GM19240 (cell line): ENCODE data around the gene CFAP58.

Source experiments
- DNase-seq: peaks from one replicate; pipeline ENCODE4 v3.0.0; 2011; ENCODE audit warnings: low spot score; ENCODE audit not compliant: insufficient read length

Gene CFAP58

DNA sequence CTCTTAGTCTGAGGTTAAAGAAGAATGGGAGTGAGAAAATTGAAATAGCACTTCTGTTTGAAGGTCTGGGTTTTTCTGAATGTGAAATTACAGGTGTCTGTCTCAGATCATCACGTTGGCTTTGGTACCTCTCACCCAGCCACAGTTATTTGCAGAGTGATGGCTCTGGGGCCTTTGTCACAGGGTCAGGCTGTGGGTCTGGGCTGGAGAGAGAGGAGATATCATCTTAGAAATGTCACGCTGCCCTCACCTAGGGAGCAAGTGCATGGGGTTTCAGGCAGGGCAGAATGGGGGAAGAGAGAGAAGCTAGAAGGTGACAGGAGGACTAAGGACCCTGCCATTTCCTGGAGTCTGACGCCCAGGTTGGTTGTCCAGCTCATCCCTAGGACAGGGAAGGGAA lies 127.2 kb downstream of the CFAP58 start:
- no peak for DNase-seq

DNA sequence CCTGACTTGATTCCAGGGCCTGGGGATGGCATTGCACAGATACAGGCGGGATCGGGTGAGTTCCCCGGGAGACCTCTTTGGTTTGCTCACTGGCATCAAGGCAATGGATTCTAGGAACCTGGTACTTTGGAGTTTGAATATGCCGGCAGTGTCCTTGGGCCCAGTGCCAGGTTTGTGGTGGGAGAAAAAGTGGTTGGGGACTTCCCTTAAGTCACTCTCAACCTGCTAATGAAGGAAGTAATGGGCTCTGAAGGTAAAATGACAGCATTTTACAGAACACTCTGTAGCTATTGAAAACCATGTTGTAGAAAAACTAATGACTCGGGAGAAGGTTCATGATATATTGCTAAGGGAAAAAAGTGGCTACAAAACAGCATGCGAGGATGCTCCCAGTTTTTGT lies 129.9 kb downstream of the CFAP58 start:
- DNase-seq, result no peak

DNA sequence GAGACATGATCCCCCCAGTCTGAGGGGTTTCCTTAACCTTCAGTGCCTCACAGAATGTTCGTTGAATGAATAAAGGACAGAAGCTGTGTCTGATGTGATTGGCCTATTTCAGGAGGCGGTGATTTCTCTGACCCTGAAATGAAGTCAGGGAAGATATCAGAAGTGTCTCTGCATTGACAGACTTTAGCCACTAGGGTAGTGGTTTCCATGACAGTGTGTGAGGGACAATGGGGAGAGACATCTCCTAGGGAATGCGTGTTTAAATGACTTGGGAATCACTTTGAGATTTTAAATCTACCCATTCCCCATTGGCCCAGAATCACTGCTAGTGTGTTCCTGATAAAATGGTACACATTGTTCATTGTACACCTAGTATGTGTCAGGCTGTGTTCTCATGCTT lies 132.0 kb downstream of the CFAP58 start:
- DNase-seq, result no peak

DNA sequence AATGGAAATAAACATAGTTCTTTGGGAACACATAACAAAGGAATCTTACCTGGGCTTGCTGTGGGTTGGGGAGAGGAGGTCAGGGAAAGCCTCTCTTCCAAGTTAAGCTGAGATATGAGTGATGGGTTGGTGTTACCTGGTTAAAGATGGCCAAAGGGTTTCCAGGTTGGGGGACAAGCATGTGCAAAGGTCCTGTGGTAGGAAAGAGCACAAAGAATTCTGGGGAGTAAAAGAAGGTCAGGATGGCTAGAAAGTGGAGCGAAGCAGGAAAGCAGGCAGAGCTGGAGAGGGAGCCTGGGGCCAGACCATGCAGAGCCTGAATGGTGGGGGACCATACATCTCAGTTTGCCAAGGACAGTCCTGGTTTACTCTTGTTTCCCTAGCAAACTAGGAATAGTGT lies 133.2 kb downstream of the CFAP58 start:
- DNase-seq, result no peak

DNA sequence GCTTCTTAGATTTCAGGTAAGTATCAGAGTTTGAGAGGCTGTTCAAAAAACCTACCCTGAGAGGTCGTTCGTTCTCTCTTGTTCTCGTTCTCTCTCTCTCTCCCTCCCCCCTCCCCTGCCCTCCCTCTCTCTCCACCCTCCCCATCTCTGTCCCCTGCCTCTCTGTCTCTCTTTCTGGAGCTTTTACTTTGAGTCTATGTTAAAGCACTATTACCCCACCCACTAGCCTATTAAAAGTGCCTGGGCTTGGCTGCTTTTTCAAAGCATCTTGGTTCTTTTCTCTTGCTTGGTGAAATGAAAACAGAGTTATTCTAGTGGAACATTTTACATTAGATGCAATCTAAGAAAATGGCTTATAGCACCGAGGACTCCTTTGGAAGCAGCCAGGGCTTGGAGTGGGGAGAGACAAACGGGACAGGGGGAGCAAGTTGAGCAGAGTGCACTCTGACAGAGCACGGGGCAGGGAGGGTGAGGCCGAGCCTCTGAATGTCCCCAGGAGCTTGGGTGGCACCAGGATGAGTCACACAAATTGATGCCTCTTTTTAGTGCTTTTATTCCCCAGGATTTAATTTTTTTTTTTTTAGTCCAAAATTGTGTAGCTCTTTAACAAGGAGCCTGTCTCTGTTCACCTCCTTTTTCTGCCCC lies 134.3 kb downstream of the CFAP58 start:
- DNase-seq, result no peak

DNA sequence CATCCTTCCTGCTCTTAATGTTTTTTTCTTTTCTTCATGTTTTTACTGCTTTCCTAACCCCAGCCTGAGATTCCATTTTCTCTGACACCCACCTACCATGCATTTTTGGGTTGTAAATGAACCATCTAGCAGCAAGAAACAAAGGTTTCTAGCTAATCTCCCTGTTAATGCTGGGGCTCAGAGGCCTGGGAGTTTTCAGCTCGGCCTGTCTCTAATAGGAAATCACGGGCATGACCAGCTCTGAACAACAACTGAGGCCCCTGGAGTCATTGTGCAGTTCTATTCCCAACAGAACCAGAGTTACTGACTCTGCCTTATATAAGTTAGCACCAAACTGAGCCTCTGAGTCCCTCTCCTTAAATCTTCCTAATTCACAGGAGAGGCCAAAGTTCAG lies 134.8 kb downstream of the CFAP58 start:
- DNase-seq, result no peak

DNA sequence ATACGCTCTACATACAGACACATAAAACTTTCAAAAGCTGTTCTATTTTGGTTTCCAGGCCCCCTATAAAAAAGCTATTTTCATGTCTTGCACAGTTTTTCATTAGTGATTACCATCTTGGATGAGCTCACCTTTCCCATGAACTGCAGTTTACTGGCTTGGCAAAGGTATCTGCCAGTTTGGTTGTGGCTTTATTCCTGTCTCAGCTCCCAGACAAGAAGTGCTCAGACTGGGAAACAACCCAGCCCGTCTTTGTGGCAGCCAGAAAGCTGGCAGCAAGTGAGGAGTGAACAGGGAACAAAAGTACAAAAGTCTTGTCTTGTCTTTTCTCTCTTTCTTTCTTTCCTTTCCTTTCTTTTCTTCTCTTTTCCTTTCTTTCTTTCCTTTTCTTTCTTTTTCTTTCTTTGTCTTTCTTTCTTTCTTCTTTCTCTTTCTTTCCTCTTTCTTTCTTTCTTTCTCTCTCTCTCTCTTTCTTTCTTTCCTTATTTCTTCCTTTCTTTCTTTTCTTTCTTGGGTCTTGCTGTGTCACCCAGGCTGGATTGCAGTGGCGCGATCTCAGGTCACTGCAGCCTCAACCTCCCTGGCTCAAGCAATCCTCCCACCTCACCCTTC lies 138.8 kb downstream of the CFAP58 start:
- DNase-seq, result no peak

DNA sequence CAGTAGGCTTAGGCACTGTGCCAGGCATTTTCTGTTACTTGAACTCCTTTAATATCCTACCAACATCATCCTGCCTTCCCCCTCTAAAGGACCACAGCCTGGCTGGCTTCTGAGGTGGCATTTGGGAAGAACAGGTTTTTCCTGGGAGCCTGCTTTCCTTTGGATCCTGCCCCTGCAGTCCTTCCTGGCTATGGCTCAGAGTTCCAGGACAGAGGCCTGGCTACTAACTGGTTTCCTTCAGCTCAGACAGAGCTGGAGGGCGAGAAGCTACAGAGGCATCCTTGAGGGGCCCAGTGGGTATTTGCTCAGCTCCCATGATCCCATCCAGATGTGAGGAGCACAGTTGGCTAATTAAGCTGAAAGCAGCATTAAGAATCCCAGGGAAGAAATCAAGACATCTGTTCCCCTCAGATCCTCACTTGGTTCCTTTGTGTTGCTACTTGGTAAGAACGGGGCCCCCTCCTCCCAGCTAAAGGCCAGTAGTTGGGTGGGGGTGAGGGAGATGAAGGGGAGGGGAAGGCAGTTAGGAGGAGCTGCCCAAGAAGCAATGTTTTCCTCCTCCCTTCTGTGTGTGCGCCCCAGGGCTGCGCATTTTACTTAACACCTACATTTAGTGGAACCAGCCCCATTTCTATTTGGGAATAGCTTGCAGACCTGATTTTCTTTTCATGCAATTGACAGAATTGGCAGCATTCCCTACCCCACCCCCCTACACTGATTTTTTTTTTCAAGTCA lies 144.9 kb downstream of the CFAP58 start:
- no peak for DNase-seq

DNA sequence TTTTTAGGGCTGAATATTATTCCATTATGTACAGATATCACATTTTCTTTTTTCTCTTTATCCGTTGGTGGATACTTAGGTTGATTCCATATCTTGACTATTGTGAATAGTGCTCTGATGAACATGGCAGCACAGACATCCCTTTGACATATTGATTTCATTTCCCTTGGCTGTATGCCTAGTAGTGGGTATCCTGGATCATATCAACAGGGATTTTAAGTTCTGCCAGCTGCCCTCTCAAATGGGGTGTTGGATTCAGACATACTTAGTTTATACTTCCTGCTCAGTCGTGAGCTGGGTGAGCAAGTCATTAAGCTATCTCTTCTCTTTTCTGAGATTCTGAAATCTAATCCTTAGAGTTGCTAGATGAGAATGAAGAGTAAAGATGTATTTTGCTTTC lies 147.8 kb downstream of the CFAP58 start:
- DNase-seq, result no peak

DNA sequence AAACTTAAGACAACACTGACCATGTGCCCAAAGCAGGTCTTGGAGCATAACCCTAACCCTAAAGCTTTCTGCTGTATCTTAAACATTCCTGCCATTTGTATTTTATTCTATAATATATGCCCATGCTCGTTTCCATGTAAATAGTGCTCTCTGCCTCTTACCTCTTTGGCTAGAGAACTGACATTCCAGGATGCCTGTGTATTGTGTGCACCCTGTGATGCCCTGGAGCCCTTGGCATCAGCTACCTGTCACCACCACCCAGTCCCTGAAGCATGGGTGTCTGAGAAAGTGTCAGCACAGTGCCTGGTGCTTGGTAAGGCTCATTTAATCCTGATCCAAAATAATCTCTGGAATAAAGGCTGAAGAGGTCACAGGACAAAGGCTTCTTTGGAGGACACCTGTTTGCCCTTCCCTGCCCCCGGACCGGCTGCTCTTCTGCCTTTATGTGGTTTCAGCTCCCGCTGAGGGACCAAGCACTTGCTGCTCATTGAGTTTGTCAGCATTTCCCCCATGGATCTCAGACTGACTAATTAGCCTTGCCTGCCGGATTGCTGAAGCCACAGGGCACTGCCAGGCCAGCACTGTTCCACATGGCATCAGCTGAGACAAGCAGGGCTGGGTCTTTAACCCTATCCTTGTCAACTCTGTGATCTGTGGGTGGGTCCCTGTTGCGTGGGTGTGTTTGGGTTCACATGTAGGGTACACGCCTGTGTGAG lies 148.4 kb downstream of the CFAP58 start:
- DNase-seq, result no peak

DNA sequence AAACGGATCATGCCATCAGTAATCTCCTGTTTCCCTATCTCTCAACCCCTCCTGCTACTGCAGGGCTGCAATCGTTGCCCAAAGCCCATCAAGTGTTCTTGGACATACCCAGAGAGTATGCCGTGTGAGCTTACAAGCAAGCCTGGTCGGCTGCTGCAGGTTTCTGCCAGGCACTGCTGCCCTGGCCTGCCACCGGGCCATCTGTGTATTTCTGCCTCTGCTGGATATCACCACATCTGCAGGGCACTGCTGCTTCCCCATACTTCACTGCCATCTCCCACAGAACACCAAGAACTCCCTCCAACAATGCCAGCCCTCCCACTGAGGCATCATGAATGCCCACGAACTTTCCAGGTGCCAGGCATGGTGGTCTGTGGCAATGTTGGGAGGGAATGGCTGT lies 149.3 kb downstream of the CFAP58 start:
- no peak for DNase-seq
